Endothelial cell (in vitro differentiated cells): ENCODE measurements around the gene BOC. TPM values are rescaled to one million over a fixed set of nuclear protein-coding genes. Genes with fewer than 3 reads are reported as not detected.

Experiments used
- DNase-seq: peaks from one replicate; pipeline ENCODE4 v3.0.0; 2021; ENCODE audit warnings: low spot score
- H3K27ac Mint-ChIP-seq: one replicate; pipeline ENCODE4 v1.8.0; 2021; ENCODE audit warnings: mixed read lengths, inconsistent platforms; ENCODE audit not compliant: unreplicated experiment
- H3K27me3 Mint-ChIP-seq: one replicate; pipeline ENCODE4 v1.8.0; 2021; ENCODE audit warnings: mild to moderate bottlenecking, moderate library complexity, mixed read lengths, inconsistent platforms; ENCODE audit not compliant: unreplicated experiment
- H3K36me3 Mint-ChIP-seq: one replicate; pipeline ENCODE4 v1.8.0; 2021; ENCODE audit warnings: mild to moderate bottlenecking, low read depth, mixed read lengths, inconsistent platforms; ENCODE audit not compliant: unreplicated experiment
- H3K4me1 Mint-ChIP-seq: one replicate; pipeline ENCODE4 v1.8.0; 2021; ENCODE audit warnings: mild to moderate bottlenecking, mixed read lengths, inconsistent platforms; ENCODE audit not compliant: unreplicated experiment
- H3K4me3 Mint-ChIP-seq: one replicate; pipeline ENCODE4 v1.8.0; 2021; ENCODE audit warnings: mild to moderate bottlenecking, mixed read lengths, inconsistent platforms; ENCODE audit not compliant: unreplicated experiment
- H3K9me3 Mint-ChIP-seq: one replicate; pipeline ENCODE4 v1.8.0; 2021; ENCODE audit warnings: mixed read lengths, inconsistent platforms; ENCODE audit not compliant: unreplicated experiment
- total RNA-seq: library from RNA; stranded (reverse); fragmentation: NEBNext Ultra II Directional; extraction: Animal tissue kit (Norgen Biotek cat#: 25700); gene quantifications from one replicate; pipeline ENCODE4 v1.2.1, GENCODE V29; 2021; ENCODE audit not compliant: unreplicated experiment
- TF ChIP-seq, protein P1 (sequence below): fragments of 200-600 bp; sonication (generic); IDR thresholded peaks from one replicate; pipeline ENCODE4 v1.5.0; 2021; ENCODE audit warnings: antibody characterized with exemption; ENCODE audit not compliant: unreplicated experiment

The BOC gene
- total RNA-seq, 1 donor from 2014 or later: 3.8 TPM

DNA sequence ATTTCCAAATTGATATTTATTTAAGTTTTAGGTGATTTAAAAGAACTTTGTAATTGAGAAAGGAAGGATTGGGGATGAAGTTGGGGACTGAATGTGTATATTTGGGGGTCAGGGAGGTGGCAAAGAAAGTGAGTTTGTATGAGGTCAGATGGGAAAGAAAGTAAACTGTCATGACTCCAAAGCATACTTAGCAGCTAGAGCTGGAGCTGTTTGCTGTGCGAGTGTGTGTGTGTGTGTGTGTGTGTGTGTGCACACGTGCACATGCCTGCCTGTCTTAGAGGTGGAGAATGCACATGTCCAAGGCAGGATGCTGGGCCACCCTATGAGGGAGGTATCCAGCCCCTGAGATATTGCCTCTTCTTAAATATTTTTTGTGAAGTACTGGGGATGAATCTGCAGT is 21.0 kb downstream of the BOC start:
- TF ChIP-seq, protein P1, sequence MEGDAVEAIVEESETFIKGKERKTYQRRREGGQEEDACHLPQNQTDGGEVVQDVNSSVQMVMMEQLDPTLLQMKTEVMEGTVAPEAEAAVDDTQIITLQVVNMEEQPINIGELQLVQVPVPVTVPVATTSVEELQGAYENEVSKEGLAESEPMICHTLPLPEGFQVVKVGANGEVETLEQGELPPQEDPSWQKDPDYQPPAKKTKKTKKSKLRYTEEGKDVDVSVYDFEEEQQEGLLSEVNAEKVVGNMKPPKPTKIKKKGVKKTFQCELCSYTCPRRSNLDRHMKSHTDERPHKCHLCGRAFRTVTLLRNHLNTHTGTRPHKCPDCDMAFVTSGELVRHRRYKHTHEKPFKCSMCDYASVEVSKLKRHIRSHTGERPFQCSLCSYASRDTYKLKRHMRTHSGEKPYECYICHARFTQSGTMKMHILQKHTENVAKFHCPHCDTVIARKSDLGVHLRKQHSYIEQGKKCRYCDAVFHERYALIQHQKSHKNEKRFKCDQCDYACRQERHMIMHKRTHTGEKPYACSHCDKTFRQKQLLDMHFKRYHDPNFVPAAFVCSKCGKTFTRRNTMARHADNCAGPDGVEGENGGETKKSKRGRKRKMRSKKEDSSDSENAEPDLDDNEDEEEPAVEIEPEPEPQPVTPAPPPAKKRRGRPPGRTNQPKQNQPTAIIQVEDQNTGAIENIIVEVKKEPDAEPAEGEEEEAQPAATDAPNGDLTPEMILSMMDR: no peak
- Mint-ChIP-seq H3K4me3 (no peak overlapping the region), H3K27me3 (peaks cover 3% of the 10 kb centered on the region), H3K27ac (no peak overlapping the region), H3K36me3 (no peaks in the 10 kb centered on the region), H3K9me3 (no peaks in the 10 kb centered on the region), H3K4me1 (peaks cover 11% of the 10 kb centered on the region)
- DNase-seq: no peak

DNA sequence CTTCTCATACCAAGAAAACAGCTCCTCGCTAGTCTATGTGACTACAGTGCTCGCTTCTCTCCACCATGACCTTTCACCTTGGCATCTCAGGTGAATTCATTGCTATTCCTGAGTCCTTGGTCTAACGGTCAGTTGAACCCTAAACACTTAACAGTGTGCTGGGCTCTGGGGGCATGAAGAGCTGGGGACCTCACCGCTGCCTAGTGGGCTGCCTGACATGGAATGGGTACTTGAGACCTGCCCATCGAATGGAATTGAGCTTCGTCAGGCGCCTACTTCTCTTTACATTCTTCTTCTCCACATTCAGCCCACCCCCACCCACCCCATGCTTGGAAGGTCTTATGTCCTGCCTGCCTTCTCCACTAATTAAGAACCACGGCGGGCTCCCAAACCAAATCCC is 22.1 kb downstream of the BOC start:
- H3K27ac Mint-ChIP-seq: no peak overlapping the region
- no peak for DNase-seq
- H3K27me3 Mint-ChIP-seq: peaks cover 3% of the 10 kb centered on the region
- TF ChIP-seq, protein P1: no peak
- H3K36me3 Mint-ChIP-seq: no peaks in the 10 kb centered on the region
- no peak overlapping the region for H3K4me3 Mint-ChIP-seq
- H3K4me1 Mint-ChIP-seq: peaks cover 11% of the 10 kb centered on the region
- H3K9me3 Mint-ChIP-seq: no peaks in the 10 kb centered on the region

DNA sequence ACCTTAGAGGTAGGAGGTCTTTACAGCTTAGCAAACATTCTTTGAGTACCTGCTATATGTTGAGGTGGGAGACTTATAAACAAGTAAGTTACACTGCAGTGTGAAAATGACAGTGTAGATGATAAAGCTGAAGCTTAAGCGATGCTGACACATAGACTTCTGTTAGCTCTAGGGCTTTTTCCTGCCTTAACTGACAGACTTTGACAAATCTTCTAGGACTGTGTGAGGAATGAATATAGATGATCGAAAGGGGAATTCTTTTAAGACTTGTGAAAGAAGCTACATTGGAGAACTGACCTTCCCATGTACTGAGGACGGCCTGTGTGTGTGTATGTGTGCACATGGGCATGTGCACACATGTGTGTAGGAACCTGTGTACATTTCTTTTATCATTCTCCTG is 22.7 kb downstream of the BOC start:
- Mint-ChIP-seq H3K4me3 (no peak overlapping the region), H3K27me3 (peaks cover 3% of the 10 kb centered on the region), H3K9me3 (no peaks in the 10 kb centered on the region), H3K36me3 (no peaks in the 10 kb centered on the region), H3K4me1 (peaks cover 11% of the 10 kb centered on the region), H3K27ac (no peak overlapping the region)
- no peak for DNase-seq
- TF ChIP-seq, protein P1: no peak

DNA sequence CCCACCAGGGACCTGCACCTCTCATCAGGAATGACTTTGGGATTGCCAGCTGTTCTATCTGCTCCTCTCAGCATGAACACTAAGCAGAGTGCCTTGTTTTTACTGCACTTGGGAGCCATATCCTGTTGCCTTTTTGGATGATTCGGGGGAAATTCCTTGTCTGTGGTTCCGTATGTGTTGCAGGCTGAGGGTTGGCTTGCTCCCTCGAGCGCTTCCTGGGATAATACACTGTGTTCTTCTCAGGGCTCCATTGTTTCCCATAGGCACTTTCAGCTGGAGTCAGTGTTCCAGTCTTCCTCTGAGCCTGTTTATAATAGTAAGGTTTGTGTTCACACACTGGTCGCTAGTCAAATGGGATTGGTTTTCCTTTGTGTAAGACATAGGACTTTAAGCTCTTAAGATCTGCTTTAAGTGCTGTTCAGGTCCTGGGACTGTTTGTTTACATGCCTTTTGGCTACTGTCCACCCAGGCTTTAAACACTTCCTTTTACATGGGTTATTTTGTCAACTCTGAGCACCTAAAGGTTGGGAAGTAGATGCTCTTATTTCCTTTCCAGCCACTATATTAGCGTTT is 23.4 kb downstream of the BOC start:
- no peak for DNase-seq
- Mint-ChIP-seq H3K27ac (no peak overlapping the region), H3K27me3 (peaks cover 3% of the 10 kb centered on the region), H3K4me1 (peaks cover 11% of the 10 kb centered on the region), H3K9me3 (no peaks in the 10 kb centered on the region), H3K36me3 (no peaks in the 10 kb centered on the region), H3K4me3 (no peak overlapping the region)
- TF ChIP-seq, protein P1: no peak

DNA sequence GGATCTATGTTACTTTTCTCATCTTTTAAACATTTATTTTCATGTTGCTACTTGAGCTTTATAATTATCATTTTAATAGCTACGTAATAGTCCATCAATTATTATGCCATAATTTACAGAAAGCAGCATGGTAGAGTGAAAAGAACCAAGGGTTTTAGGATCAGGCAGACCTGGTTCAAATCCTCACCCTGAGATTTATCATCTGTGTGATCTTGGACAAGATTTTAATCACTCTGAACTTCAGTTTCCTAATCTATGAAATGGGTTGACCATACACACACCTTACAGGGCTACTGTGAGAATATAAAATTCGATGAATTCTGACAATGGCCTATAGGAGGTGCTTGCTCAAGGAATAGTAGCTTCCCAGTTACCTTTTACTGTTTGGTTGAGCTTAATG is 27.1 kb downstream of the BOC start:
- no peak overlapping the region for H3K4me3 Mint-ChIP-seq
- no peak overlapping the region for H3K27ac Mint-ChIP-seq

More for the DNA sequence above, 27.1 kb downstream of the BOC start:
- H3K9me3 Mint-ChIP-seq: no peaks in the 10 kb centered on the region
- peaks cover 24% of the 10 kb centered on the region for H3K4me1 Mint-ChIP-seq
- TF ChIP-seq, protein P1: no peak
- DNase-seq: no peak
- H3K36me3 Mint-ChIP-seq: no peaks in the 10 kb centered on the region
- peaks cover 1% of the 10 kb centered on the region for H3K27me3 Mint-ChIP-seq
